ENCODE results near the gene TERT.

DNA sequence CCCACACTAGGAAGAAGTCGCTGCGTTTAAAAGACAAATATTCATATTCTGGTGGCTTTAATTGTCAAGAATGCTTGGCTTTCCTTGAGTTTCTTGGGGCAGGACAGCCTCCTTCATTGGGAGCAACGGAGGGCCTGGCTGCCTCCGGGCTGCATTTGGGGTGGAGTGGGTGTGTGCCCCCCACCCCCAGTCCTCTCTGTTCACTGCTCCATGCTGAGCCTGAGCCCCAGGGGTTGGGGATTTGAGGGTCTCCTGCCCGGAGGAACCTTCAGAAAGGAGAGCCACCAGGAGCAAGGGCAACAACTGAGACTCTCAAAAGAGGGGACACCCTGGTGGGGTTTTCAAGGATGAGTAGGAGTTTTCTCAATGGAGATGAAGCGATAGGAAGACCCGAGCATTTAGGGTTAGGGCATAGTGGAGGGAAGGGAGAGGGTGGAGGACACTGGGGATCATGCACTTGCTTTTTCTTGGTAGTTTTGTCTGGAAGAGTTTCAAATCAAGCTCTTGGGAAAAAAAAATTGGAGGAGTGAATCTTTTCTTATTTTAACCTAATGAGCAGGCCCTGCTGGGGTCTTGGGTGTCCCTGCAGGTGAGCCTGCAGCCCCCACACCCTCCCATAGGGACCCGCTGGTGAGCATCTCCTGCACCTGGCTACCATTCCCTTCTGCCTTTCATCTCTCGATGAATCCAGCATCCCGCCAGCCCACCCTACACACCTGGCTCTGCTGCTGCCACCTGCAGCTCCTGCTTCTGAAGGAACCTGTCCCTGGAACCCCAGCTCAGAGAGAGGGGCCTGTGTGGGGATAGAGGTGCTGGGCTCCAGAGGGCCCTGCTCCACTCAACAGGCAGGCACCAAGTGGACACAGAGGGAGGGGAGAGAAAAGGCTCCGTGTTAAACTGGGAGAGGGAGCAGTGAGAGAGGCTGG is 89.3 kb downstream of the TERT start:
- no peak for TF ChIP-seq POLR2A (IDR thresholded peaks at IDR 0.05)
- no peak for TF ChIP-seq CTCF (IDR thresholded peaks at IDR 0.05)
- no peak for TF ChIP-seq POLR2AphosphoS5 (IDR thresholded peaks at IDR 0.05)

Measured in stomach (tissue), 4 donors.